ENCODE results near the gene PILRB.
"Not testable (repeated sequence)": the region's sequence is repeated elsewhere in the genome, so short reads cannot be mapped to it uniquely, and the experiment has no call there.

PILRB gene

GRCh38 chr7:100344560-100345287, 13.2 kb upstream of the PILRB start:
- CTCF ChIA-PET, result interaction anchor here (0.6 to 1.1 kb wide), 2 partner anchors 73 to 113 kb away, joined by 3 to 4 read pairs; no protein-coding TSS in a partner anchor
- DNase-seq (ENCODE audit: low spot score); POLR2A ChIA-PET (ENCODE audit: low non-redundant PET): not testable (repeated sequence)
- H3K27ac ChIP-seq, result peak overlapping the region; percentile 69
- TF ChIP-seq, protein P1, sequence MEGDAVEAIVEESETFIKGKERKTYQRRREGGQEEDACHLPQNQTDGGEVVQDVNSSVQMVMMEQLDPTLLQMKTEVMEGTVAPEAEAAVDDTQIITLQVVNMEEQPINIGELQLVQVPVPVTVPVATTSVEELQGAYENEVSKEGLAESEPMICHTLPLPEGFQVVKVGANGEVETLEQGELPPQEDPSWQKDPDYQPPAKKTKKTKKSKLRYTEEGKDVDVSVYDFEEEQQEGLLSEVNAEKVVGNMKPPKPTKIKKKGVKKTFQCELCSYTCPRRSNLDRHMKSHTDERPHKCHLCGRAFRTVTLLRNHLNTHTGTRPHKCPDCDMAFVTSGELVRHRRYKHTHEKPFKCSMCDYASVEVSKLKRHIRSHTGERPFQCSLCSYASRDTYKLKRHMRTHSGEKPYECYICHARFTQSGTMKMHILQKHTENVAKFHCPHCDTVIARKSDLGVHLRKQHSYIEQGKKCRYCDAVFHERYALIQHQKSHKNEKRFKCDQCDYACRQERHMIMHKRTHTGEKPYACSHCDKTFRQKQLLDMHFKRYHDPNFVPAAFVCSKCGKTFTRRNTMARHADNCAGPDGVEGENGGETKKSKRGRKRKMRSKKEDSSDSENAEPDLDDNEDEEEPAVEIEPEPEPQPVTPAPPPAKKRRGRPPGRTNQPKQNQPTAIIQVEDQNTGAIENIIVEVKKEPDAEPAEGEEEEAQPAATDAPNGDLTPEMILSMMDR (conservative IDR thresholded peaks at IDR 0.05; ENCODE audit: low read depth), result peak; percentile 78

GRCh38 chr7:100345288-100345672, 12.6 kb upstream of the PILRB start:
- CTCF ChIA-PET, result interaction anchor here (0.6 to 1.1 kb wide), 4 partner anchors 58 to 213 kb away, joined by 3 to 7 read pairs (median 4); no protein-coding TSS in a partner anchor
- TF ChIP-seq, protein P1 (conservative IDR thresholded peaks at IDR 0.05; ENCODE audit: low read depth), result peak; percentile 53; the same call in 1 of the 2 replicates
- POLR2A ChIA-PET (ENCODE audit: low non-redundant PET); DNase-seq (ENCODE audit: low spot score): not testable (repeated sequence)
- H3K27ac ChIP-seq, result peak overlapping the region; percentile 69

DNA sequence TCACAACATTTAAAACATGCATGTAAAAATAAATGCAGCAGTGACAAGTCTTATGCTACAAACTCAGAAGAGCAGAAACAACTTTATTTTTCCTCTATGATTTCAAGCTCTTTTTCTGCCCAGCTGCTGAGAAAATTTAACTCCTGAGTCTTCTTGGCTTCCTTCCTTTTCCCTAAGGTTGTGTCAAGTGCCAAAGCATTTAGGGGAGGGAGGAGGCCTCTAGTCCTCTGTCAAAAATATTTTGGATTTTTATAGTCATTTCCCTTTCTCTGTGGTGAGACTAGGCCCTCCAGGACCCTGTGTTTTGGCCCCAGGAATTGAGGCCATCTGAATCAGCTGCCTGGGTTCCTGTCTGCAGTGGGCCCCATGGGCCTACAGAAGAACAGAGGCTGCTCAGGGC, 11.0 kb upstream of the PILRB start:
- TF ChIP-seq, protein P1 (conservative IDR thresholded peaks at IDR 0.05; ENCODE audit: low read depth), result no peak
- POLR2A ChIA-PET (ENCODE audit: low non-redundant PET), result no interaction called here
- no peak for DNase-seq (ENCODE audit: low spot score)
- peak overlapping the region; percentile 16 for H3K27ac ChIP-seq
- CTCF ChIA-PET, result interaction anchor here (0.6 kb wide), 1 partner anchor 1506 kb away, joined by 3 read pairs; no protein-coding TSS in a partner anchor

DNA sequence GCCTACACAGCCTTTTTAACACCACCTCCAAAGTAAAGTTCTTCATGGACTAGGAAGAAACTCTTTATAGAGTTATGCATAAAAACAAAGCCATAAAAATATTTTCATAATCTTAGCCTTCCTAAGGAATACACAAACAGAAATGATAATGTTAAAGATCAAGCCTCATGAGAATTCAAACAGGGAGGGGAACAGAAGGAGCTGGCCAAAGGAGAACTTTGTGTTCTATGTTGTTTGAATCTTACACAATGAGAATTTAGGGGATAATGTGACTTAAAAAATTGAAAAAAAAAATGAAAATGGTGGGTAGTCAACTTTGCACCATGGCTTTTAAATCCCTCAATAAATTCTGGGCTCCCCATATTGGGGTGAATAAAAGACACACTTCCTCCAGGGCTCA, 9.1 kb upstream of the PILRB start:
- TF ChIP-seq, protein P1 (conservative IDR thresholded peaks at IDR 0.05; ENCODE audit: low read depth), result no peak
- CTCF ChIA-PET, result no interaction called here
- H3K27ac ChIP-seq, result no peak overlapping the region
- DNase-seq (ENCODE audit: low spot score), result no peak
- POLR2A ChIA-PET (ENCODE audit: low non-redundant PET), result no interaction called here

GRCh38 chr7:100349757-100350156, 8.2 kb upstream of the PILRB start:
- H3K27ac ChIP-seq, result peak overlapping the region; percentile 4; the same call in 1 of the 2 replicates
- POLR2A ChIA-PET (ENCODE audit: low non-redundant PET), result no interaction called here
- TF ChIP-seq, protein P1 (conservative IDR thresholded peaks at IDR 0.05; ENCODE audit: low read depth), result no peak
- CTCF ChIA-PET, result no interaction called here
- no peak for DNase-seq (ENCODE audit: low spot score)

GRCh38 chr7:100351657-100352058, 6.3 kb upstream of the PILRB start:
- no peak overlapping the region for H3K27ac ChIP-seq
- TF ChIP-seq, protein P1 (conservative IDR thresholded peaks at IDR 0.05; ENCODE audit: low read depth), result no peak
- POLR2A ChIA-PET (ENCODE audit: low non-redundant PET), result no interaction called here
- CTCF ChIA-PET, result no interaction called here
- no peak for DNase-seq (ENCODE audit: low spot score)

DNA sequence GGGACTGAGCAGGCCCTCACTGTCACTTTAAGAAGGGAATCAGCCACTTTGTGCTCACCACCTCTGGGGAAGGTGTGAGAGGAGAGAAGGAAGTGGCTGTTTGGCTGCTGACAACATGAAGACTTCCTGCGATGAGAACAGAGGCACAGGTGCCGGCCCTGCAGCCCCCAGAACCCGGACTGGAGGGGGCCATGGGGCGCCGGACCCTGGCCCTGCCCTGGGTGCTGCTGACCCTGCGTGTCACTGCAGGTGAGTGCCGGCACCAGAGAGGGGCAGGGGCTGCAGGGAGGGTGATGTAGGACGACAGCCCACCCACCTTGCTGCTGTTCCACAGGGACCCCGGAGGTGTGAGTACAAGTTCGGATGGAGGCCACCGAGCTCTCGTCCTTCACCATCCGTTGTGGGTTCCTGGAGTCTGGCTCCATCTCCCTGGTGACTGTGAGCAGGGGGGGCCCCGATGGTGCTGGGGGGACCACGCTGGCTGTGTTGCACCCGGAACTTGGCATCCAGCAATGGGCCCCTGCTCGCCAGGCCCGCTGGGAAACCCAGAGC, 5.6 kb upstream of the PILRB start:
- POLR2A ChIA-PET (ENCODE audit: low non-redundant PET); CTCF ChIA-PET; H3K27ac ChIP-seq; DNase-seq (ENCODE audit: low spot score): not testable (repeated sequence)

All from RWPE1 (cell line).